ENCODE data around the gene LMBRD1.
A peak's percentile ranks its signal among the peaks of the same experiment; 100 is the strongest.
"Not testable (repeated sequence)": the region's sequence is repeated elsewhere in the genome, so short reads cannot be mapped to it uniquely, and the experiment has no call there.

The LMBRD1 gene

GRCh38 chr6:69796642-69797390, at the start of gene LMBRD1:
LMBRD1 (minus strand) TSS chr6:69797010; CDS start chr6:69796881, 129 bp downstream.
- DNase-seq (ENCODE audit: low read depth in 2 of 3, low spot score in 2 of 3): peak; percentile 96 to 99 (median 98)

GRCh38 chr6:69846312-69846711, 49.5 kb upstream of the LMBRD1 start:
- no peak for DNase-seq (ENCODE audit: low read depth in 2 of 3, low spot score in 2 of 3)

GRCh38 chr6:69843189-69843588, 46.4 kb upstream of the LMBRD1 start:
- DNase-seq (ENCODE audit: low read depth in 2 of 3, low spot score in 2 of 3): no peak

- no peak for DNase-seq (ENCODE audit: low read depth in 2 of 3, low spot score in 2 of 3)
Measured at GRCh38 chr6:69841862-69842261, 45.1 kb upstream of the LMBRD1 start.

DNA sequence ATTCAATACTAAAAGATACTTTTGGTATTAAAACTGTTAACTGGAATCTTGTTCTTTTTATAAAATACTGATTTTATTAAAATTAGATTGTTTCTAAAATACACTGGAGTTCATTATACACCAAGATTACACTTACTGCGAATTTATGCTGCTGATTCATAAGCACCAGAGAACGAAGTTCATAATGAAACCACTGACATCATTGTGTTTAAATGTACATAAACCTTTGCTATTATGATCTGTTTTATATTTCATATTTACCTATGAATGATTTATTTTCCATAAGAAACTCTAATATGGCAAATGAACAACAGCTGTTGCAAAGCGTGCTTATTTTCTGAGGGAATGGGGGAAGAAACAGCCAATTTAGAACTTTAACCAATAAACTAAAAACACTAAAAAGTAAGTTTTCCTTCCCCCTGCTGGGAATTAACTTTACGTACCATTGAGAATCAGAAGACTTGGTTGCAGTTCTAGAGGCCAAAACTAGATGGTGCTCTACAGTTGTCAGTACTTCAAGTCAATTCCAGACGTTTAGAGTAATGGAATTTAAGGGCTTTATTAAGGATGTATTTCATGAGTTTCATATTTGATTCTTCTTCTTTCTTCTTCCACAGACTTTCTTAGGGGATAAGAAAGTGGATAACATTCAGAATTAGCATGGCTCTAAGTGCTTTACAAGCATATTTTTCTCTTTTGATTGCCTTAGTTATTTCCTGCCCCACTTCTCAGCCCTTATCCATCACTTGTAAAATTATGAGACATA, 38.8 kb upstream of the LMBRD1 start:
- DNase-seq (ENCODE audit: low read depth in 2 of 3, low spot score in 2 of 3): no peak

GRCh38 chr6:69832558-69832957, 35.7 kb upstream of the LMBRD1 start:
- no peak for DNase-seq (ENCODE audit: low read depth in 2 of 3, low spot score in 2 of 3)

DNA sequence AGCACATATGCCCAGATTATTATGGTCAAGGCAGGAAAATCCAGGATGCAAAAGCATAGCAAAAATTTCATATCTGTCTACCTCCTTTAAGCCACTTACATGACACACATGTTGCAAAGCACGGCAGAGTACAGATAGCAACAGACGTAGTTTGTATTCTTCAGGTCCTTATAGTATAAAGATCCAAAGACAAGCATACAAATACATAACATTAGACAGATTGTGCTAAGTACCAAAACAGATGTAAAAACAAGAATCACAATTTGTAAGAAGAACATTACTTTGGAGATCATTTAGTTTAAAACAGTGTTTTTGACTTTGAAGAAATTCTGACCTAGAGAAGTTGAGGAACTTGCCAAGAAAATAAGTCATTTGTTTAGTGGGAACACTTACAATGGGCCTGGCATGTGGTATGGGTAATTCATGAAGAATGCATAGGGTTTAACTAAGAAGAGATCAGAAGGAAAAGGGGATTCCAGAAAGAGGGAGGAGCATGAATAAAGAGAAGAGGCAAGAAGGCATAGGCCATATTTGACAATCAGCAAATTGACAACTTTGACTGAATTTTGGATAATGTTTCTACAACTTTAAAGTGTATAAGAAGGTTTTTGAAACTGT, 30.6 kb upstream of the LMBRD1 start:
- no peak for DNase-seq (ENCODE audit: low read depth in 2 of 3, low spot score in 2 of 3)

GRCh38 chr6:69825904-69826303, 29.1 kb upstream of the LMBRD1 start:
- no peak for DNase-seq (ENCODE audit: low read depth in 2 of 3, low spot score in 2 of 3)

DNA sequence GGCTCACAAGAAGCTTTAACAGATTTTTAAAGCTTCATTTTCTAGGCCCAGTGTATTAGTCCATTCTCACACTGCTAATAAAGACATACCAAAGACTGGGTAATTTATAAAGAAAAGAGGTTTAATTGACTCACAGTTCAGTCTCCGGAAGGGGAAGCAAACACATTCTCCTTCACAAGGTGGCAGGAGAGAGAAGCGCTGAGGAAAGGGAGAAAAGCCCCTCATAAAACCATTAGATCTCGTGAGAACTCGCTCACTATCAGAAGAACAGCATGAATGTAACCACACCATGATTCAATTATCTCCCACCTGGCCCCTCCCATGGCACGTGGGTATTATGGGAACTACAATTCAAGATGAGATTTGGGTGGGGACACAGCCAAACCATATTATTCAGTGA, 27.5 kb upstream of the LMBRD1 start:
- not testable (repeated sequence) for DNase-seq (ENCODE audit: low read depth in 2 of 3, low spot score in 2 of 3)

- no peak for DNase-seq (ENCODE audit: low read depth in 2 of 3, low spot score in 2 of 3)
Measured at GRCh38 chr6:69820438-69820837, 23.6 kb upstream of the LMBRD1 start.

DNA sequence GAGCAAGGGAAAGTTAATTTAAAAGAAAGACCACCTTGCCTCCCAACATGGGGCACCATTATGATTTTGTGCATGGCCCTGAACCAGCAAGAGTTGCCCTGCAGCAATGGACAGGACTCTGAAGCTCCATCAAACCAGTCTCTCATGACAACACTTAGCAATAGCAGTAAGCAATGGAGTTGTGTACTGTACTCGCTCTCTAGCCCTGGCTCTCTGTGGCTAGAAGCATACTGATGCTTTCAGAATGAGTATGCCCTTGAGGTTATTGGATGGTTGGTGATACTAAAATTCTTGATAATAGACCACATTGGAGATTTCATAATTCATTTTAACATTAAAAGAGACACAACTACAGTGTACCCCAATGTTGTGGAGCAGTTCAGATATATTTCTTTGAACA, 23.2 kb upstream of the LMBRD1 start:
- DNase-seq (ENCODE audit: low read depth in 2 of 3, low spot score in 2 of 3): no peak

DNA sequence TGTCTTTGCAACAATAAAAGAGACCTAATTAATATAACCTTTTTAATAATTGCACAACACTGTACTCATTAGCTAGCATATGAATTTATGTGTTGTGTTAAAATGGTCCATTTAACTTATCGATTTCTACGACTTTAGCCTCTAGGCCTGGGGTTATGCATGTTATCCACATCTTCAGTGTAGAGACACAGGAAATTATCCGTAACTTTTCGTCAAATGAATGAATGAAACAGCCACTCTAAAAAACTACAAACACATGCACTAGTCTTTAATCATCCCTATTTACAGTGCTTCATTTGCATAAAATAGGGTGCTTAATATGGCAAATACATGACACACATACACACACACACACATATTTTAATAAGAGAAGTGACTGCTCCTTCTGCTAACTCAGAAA, 22.3 kb upstream of the LMBRD1 start:
- DNase-seq (ENCODE audit: low read depth in 2 of 3, low spot score in 2 of 3): no peak

GRCh38 chr6:69818223-69818930, 21.6 kb upstream of the LMBRD1 start:
- no peak for DNase-seq (ENCODE audit: low read depth in 2 of 3, low spot score in 2 of 3)

- DNase-seq (ENCODE audit: low read depth in 2 of 3, low spot score in 2 of 3): no peak
Measured at GRCh38 chr6:69817358-69817757, 20.5 kb upstream of the LMBRD1 start.

DNA sequence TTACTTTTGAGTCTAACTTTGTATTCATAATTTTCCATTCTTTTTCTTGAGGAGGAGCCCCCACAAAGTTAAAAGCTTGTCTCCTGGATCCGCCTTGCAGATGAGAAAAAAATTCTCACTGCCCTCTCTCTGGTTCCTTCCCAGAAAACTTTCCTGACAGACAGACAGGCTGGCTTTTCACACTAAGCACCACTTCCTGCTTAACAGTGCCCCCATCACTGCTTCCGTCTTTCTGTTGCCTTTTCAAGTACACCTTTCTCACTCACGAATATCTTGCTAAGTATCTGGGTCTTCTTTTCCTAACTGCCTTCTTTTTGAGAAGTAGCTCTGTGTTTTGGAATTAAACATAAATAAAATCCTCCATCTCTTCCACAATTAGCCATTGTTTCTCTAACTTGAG, 19.8 kb upstream of the LMBRD1 start:
- no peak for DNase-seq (ENCODE audit: low read depth in 2 of 3, low spot score in 2 of 3)

DNA sequence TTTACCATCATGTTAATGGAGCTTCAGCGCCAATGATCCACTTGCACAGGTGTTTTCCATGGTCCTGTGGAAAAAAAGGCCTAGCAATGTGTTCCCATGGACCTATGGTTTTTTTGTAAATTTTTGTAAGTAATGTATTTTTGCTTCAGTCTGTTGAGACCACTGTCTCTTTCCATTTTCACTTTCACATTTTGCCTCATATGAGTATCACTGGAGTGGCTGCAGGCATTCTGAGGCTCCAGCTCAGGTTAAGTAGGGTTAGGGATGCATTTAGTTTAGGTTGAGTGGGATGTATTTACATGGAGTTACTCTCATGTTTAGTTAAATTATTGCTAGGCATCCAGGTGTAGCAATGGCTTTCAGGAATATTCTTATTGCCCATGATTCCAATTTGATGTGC, 19.2 kb upstream of the LMBRD1 start:
- no peak for DNase-seq (ENCODE audit: low read depth in 2 of 3, low spot score in 2 of 3)

- DNase-seq (ENCODE audit: low read depth in 2 of 3, low spot score in 2 of 3): no peak
Measured at GRCh38 chr6:69813508-69813907, 16.7 kb upstream of the LMBRD1 start.

- DNase-seq (ENCODE audit: low read depth in 2 of 3, low spot score in 2 of 3): no peak
Measured at GRCh38 chr6:69812746-69813427, 16.1 kb upstream of the LMBRD1 start.

DNA sequence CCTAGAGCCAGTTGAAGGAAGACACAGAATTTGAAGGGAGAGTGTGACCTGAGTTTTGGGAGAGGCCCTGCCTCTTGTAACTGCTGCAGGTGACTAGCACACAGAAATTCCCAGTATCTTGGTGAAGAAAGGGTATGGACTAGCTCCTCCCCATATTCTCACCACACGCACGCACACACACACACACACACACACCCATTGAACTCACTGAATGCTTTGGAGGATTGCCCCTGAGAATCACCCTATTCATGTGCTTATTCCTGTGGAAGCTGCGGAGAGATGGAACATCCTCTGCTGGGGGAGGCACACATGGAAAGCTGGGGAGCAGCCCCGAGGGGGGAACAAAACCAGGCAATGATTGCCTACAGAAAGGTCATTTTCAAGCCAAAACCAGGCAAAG, 6.2 kb upstream of the LMBRD1 start:
- DNase-seq (ENCODE audit: low read depth in 2 of 3, low spot score in 2 of 3): no peak

GRCh38 chr6:69801711-69802110, 4.9 kb upstream of the LMBRD1 start:
- DNase-seq (ENCODE audit: low read depth in 2 of 3, low spot score in 2 of 3): no peak

- DNase-seq (ENCODE audit: low read depth in 2 of 3, low spot score in 2 of 3): no peak
Measured at GRCh38 chr6:69801225-69801624, 4.4 kb upstream of the LMBRD1 start.
